GM12872 (cell line): ENCODE results near the gene CACNA2D1.

Source experiments
- TF ChIP-seq, protein P1 (sequence below): IDR thresholded peaks from 3 replicates; pipeline ENCODE4 v1.5.1; 2011; ENCODE audit warnings: low read depth, mild to moderate bottlenecking, low read length, moderate library complexity; ENCODE audit not compliant: insufficient read depth

Gene CACNA2D1

DNA sequence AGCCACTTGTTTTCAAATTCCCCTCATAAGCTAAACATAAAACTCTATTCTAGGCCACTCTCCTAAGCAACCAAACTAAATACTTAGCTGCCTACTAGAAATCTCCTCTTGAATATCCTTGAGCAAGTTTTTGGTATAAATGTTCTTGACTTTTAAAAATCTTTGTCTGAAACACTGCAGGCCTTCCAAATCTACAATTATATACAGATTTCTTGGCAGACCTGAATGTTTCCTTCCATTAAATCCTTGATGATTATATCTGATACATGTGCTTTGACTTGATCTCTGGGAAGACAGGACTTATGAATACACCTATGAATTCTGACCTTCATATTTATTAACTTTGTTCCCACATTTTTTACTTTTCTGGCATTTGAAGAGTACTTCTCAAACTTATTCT is 314.5 kb downstream of the CACNA2D1 start:
- TF ChIP-seq, protein P1, sequence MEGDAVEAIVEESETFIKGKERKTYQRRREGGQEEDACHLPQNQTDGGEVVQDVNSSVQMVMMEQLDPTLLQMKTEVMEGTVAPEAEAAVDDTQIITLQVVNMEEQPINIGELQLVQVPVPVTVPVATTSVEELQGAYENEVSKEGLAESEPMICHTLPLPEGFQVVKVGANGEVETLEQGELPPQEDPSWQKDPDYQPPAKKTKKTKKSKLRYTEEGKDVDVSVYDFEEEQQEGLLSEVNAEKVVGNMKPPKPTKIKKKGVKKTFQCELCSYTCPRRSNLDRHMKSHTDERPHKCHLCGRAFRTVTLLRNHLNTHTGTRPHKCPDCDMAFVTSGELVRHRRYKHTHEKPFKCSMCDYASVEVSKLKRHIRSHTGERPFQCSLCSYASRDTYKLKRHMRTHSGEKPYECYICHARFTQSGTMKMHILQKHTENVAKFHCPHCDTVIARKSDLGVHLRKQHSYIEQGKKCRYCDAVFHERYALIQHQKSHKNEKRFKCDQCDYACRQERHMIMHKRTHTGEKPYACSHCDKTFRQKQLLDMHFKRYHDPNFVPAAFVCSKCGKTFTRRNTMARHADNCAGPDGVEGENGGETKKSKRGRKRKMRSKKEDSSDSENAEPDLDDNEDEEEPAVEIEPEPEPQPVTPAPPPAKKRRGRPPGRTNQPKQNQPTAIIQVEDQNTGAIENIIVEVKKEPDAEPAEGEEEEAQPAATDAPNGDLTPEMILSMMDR, result no peak

DNA sequence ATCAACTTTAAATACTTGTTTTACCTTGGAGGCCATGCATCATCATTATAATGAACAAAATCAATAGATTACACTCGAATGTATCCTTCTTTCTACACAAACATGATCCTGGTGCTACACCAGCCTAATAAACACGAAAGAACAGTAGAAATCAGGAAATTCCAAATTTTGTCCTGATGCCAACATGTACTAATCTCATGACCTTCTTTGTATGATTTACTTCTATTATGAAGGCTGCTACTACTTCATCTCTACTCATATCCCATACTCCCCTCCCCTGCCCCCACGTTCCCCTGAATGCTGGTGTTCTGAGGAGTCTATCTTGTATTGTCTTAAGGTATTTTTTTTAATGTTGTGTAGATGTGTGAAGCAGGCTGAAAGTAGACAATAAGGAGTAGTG is 315.0 kb downstream of the CACNA2D1 start:
- TF ChIP-seq, protein P1, result no peak

DNA sequence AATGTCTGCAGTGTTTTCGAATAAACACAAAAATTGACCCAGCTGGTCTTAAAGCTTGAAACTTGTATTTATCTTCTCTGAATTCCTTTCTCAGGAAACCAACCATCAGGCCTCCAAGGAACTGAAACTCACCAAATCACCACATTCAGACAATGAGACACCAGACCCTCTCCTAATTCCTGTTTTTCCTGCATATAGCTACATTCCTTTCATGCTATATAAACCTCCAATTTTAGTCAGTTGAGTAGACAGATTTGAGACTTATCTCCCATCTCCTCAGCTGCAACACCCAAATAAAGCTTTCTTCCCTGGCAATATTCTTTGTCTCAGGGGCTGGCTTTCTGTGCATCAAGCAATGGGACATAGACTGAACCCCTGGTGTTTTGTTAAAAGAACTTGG is 317.0 kb downstream of the CACNA2D1 start:
- TF ChIP-seq, protein P1, result no peak

DNA sequence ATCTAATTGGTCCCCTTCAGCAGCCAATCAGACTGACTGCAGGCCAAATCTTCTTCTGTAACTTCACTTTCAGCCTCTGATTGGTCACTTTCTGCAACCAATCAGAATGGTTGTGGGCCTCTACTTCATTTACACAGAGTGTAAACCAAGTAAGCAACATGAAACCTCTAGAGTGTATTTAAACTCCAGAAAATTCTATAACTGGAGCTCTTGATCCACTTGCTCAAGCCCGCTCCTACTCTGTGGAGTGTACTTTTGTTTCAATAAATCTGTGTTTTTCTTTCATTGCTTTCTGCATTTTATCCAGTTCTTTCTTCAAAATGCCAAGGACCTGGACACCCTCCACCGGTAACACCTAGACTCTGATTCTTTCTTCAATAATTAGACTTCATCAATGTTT is 319.1 kb downstream of the CACNA2D1 start:
- TF ChIP-seq, protein P1, result no peak

DNA sequence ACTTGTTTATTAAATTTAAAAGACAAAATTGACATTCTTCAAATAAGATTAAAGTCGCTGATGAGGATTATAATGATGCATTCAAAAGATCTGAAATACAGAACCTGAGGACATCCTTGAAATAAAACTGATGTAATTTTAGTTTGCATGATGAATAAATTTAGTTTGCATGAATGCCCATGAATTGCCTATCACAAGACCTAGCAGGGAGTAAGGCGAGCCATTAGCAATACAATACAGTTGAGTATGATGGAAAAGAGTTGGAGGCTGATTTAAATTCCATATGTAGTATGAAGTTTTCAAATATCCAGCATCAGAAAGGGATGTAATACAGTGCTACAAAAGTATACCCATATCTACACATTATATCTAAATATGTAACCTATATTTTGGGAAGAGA is 321.3 kb downstream of the CACNA2D1 start:
- TF ChIP-seq, protein P1, result no peak

DNA sequence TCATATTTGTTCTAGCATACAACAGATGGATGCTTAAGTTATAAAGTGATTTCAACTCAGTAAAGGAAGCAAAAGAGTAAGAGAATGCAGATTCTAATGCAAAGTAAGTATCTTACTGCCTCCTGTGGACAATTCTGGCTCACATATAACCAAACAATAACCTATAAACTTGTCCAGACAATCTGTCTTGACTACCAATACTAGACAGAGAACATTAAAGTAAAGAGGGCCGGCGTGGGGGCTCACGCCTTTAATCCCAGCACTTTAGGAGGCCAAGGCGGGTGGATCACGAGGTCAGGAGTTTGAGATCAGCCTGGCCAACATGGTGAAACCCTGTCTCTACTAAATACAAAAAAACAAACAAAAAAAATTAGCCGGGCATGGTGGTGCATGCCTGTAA is 329.3 kb downstream of the CACNA2D1 start:
- TF ChIP-seq, protein P1, result no peak

DNA sequence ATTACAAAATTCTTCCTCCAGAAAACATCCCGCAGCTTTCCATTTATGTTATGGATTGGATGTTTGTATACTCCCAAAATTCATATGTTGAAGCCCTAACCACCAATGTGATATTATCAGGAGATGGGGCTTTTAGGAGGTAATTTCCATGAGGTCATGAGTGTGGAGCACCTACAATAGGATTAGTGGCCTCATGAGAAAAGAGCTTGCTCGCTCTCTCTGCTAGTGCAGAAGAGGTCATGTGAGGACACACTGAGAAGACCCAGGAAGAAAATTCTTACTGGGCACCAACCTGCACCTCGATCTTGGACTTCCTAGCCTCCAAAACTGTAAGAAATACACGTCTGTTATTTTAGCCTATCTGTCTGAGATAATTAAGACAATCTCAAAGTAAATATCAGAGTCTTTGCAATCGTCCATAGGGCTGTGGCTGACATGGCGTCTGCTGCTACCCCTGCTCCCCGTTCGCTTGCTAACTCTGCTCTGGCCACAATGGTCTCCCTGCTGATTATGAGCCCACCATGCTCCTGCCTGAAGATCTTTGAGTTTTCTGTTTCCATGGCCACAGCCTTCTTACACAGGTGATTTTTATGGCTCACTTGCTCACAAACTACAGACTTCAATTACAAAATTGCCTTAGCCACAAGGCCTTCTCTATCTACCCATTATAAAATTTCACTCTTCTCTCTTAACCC is 333.3 kb downstream of the CACNA2D1 start:
- TF ChIP-seq, protein P1, result no peak
